ENCODE data around the gene NTM.

NTM gene

GRCh38 chr11:131764126-131764525 lies 393.7 kb downstream of the NTM start:
- no peak overlapping the region for H2BK5ac ChIP-seq (ENCODE audit: low read length)
- no peak overlapping the region for H3K27ac ChIP-seq (replicated peaks; ENCODE audit: low read length)
- H3K4me3 ChIP-seq (ENCODE audit: low read length in 2 of 2), result no peak overlapping the region
- no peak overlapping the region for H3K14ac ChIP-seq (ENCODE audit: low read length)
- no peak overlapping the region for H2AFZ ChIP-seq (ENCODE audit: low read length)
- no peak overlapping the region for H2BK120ac ChIP-seq (ENCODE audit: low read depth, low read length)
- H3K9ac ChIP-seq (ENCODE audit: low read depth, low read length, poor library complexity), result no peak overlapping the region
- H4K91ac ChIP-seq (ENCODE audit: low read depth, low read length, poor library complexity), result no peak overlapping the region
- no peak overlapping the region for H3K18ac ChIP-seq (ENCODE audit: low read length)
- DNase-seq (ENCODE audit: low spot score), result no peak
- H3K4ac ChIP-seq (ENCODE audit: low read length), result no peak overlapping the region
- no peak overlapping the region for H3K23ac ChIP-seq (ENCODE audit: low read depth, low read length, poor library complexity)
- no peaks in the 10 kb centered on the region for H3K79me1 ChIP-seq (ENCODE audit: low read depth, low read length)
- H2BK15ac ChIP-seq (ENCODE audit: low read length), result no peak overlapping the region
- H2AK5ac ChIP-seq (ENCODE audit: low read depth, low read length), result no peak overlapping the region
- peaks cover 0 to 7% of the 10 kb centered on the region in 2 donors for H3K4me1 ChIP-seq (ENCODE audit: control insufficient read depth in 2 of 2, insufficient read depth in 1 of 2, low read depth in 1 of 2, low read length in 2 of 2)
- H3K27me3 ChIP-seq (ENCODE audit: control insufficient read depth in 3 of 3, insufficient read depth in 3 of 3, low read depth in 1 of 3, low read length in 3 of 3), result no peaks in the 10 kb centered on the region
- no peak overlapping the region for H3K4me2 ChIP-seq (ENCODE audit: insufficient read depth, low read length, poor library complexity, severe bottlenecking)
- no peak overlapping the region for H2BK12ac ChIP-seq (ENCODE audit: low read length)
- no peak overlapping the region for H4K8ac ChIP-seq (ENCODE audit: low read depth, low read length)
- no CpG with 5 or more reads among the region's 5 CpGs for WGBS, 2 donors (ENCODE audit: extremely low coverage in 2 of 2, insufficient read length in 2 of 2, insufficient replicate concordance in 1 of 2)
- H3K9me3 ChIP-seq (replicated peaks in 1 of 2; ENCODE audit: control insufficient read depth in 2 of 2, insufficient read depth in 1 of 2, low read depth in 1 of 2, low read length in 2 of 2), result no peaks in the 10 kb centered on the region
- no peaks in the 10 kb centered on the region for H3K36me3 ChIP-seq (replicated peaks in 1 of 2; ENCODE audit: control insufficient read depth in 2 of 2, insufficient read depth in 2 of 2, low read length in 2 of 2)

GRCh38 chr11:131764649-131765048 lies 394.2 kb downstream of the NTM start:
- no peak overlapping the region for H3K9ac ChIP-seq (ENCODE audit: low read depth, low read length, poor library complexity)
- no peak overlapping the region for H3K4ac ChIP-seq (ENCODE audit: low read length)
- no peak overlapping the region for H3K23ac ChIP-seq (ENCODE audit: low read depth, low read length, poor library complexity)
- H3K4me3 ChIP-seq (ENCODE audit: low read length in 2 of 2), result no peak overlapping the region
- H2AK5ac ChIP-seq (ENCODE audit: low read depth, low read length), result no peak overlapping the region
- H3K27me3 ChIP-seq (ENCODE audit: control insufficient read depth in 3 of 3, insufficient read depth in 3 of 3, low read depth in 1 of 3, low read length in 3 of 3), result no peaks in the 10 kb centered on the region
- no peak overlapping the region for H4K91ac ChIP-seq (ENCODE audit: low read depth, low read length, poor library complexity)
- no peaks in the 10 kb centered on the region for H3K36me3 ChIP-seq (replicated peaks in 1 of 2; ENCODE audit: control insufficient read depth in 2 of 2, insufficient read depth in 2 of 2, low read length in 2 of 2)
- no peak overlapping the region for H2AFZ ChIP-seq (ENCODE audit: low read length)
- H3K14ac ChIP-seq (ENCODE audit: low read length), result no peak overlapping the region
- no peak overlapping the region for H2BK120ac ChIP-seq (ENCODE audit: low read depth, low read length)
- no peak overlapping the region for H3K4me2 ChIP-seq (ENCODE audit: insufficient read depth, low read length, poor library complexity, severe bottlenecking)
- H3K18ac ChIP-seq (ENCODE audit: low read length), result no peak overlapping the region
- H2BK5ac ChIP-seq (ENCODE audit: low read length), result no peak overlapping the region
- H3K27ac ChIP-seq (replicated peaks; ENCODE audit: low read length), result no peak overlapping the region
- H2BK12ac ChIP-seq (ENCODE audit: low read length), result no peak overlapping the region
- WGBS, 2 donors (ENCODE audit: extremely low coverage in 2 of 2, insufficient read length in 2 of 2, insufficient replicate concordance in 1 of 2), result no CpG with 5 or more reads among the region's 3 CpGs
- H3K4me1 ChIP-seq (ENCODE audit: control insufficient read depth in 2 of 2, insufficient read depth in 1 of 2, low read depth in 1 of 2, low read length in 2 of 2), result peaks cover 0 to 7% of the 10 kb centered on the region in 2 donors
- no peak for DNase-seq (ENCODE audit: low spot score)
- no peak overlapping the region for H4K8ac ChIP-seq (ENCODE audit: low read depth, low read length)
- H3K9me3 ChIP-seq (replicated peaks in 1 of 2; ENCODE audit: control insufficient read depth in 2 of 2, insufficient read depth in 1 of 2, low read depth in 1 of 2, low read length in 2 of 2), result no peaks in the 10 kb centered on the region
- no peaks in the 10 kb centered on the region for H3K79me1 ChIP-seq (ENCODE audit: low read depth, low read length)
- H2BK15ac ChIP-seq (ENCODE audit: low read length), result no peak overlapping the region

GRCh38 chr11:131766637-131767036 lies 396.2 kb downstream of the NTM start:
- Histone ChIP-seq H2BK15ac (ENCODE audit: low read length) (no peak overlapping the region), H2AFZ (ENCODE audit: low read length) (no peak overlapping the region), H3K4me1 (ENCODE audit: control insufficient read depth in 2 of 2, insufficient read depth in 1 of 2, low read depth in 1 of 2, low read length in 2 of 2) (peaks cover 0 to 4% of the 10 kb centered on the region in 2 donors), H3K9ac (ENCODE audit: low read depth, low read length, poor library complexity) (no peak overlapping the region), H3K18ac (ENCODE audit: low read length) (no peak overlapping the region), H3K27me3 (ENCODE audit: control insufficient read depth in 3 of 3, insufficient read depth in 3 of 3, low read depth in 1 of 3, low read length in 3 of 3) (no peaks in the 10 kb centered on the region), H3K79me1 (ENCODE audit: low read depth, low read length) (no peaks in the 10 kb centered on the region), H3K4me3 (ENCODE audit: low read length in 2 of 2) (no peak overlapping the region), H3K36me3 (replicated peaks in 1 of 2; ENCODE audit: control insufficient read depth in 2 of 2, insufficient read depth in 2 of 2, low read length in 2 of 2) (no peaks in the 10 kb centered on the region), H3K27ac (replicated peaks; ENCODE audit: low read length) (no peak overlapping the region), H2BK12ac (ENCODE audit: low read length) (no peak overlapping the region), H3K4ac (ENCODE audit: low read length) (no peak overlapping the region), H3K9me3 (replicated peaks in 1 of 2; ENCODE audit: control insufficient read depth in 2 of 2, insufficient read depth in 1 of 2, low read depth in 1 of 2, low read length in 2 of 2) (no peaks in the 10 kb centered on the region), H4K91ac (ENCODE audit: low read depth, low read length, poor library complexity) (no peak overlapping the region), H3K14ac (ENCODE audit: low read length) (no peak overlapping the region), H4K8ac (ENCODE audit: low read depth, low read length) (no peak overlapping the region), H2AK5ac (ENCODE audit: low read depth, low read length) (no peak overlapping the region), H2BK120ac (ENCODE audit: low read depth, low read length) (no peak overlapping the region), H2BK5ac (ENCODE audit: low read length) (no peak overlapping the region), H3K23ac (ENCODE audit: low read depth, low read length, poor library complexity) (no peak overlapping the region), H3K4me2 (ENCODE audit: insufficient read depth, low read length, poor library complexity, severe bottlenecking) (no peak overlapping the region)
- no peak for DNase-seq (ENCODE audit: low spot score)
- WGBS, 2 donors (ENCODE audit: extremely low coverage in 2 of 2, insufficient read length in 2 of 2, insufficient replicate concordance in 1 of 2), result no CpG with 5 or more reads among the region's 7 CpGs

GRCh38 chr11:131767421-131767820 lies 397.0 kb downstream of the NTM start:
- no CpG with 5 or more reads among the region's 4 CpGs for WGBS, 2 donors (ENCODE audit: extremely low coverage in 2 of 2, insufficient read length in 2 of 2, insufficient replicate concordance in 1 of 2)
- H3K4me1 ChIP-seq (ENCODE audit: control insufficient read depth in 2 of 2, insufficient read depth in 1 of 2, low read depth in 1 of 2, low read length in 2 of 2), result peaks cover 0 to 4% of the 10 kb centered on the region in 2 donors
- H2BK120ac ChIP-seq (ENCODE audit: low read depth, low read length), result no peak overlapping the region
- H3K23ac ChIP-seq (ENCODE audit: low read depth, low read length, poor library complexity), result no peak overlapping the region
- H3K4me2 ChIP-seq (ENCODE audit: insufficient read depth, low read length, poor library complexity, severe bottlenecking), result no peak overlapping the region
- no peak overlapping the region for H3K4me3 ChIP-seq (ENCODE audit: low read length in 2 of 2)
- no peak overlapping the region for H4K91ac ChIP-seq (ENCODE audit: low read depth, low read length, poor library complexity)
- H3K9me3 ChIP-seq (replicated peaks in 1 of 2; ENCODE audit: control insufficient read depth in 2 of 2, insufficient read depth in 1 of 2, low read depth in 1 of 2, low read length in 2 of 2), result no peaks in the 10 kb centered on the region
- no peak overlapping the region for H3K14ac ChIP-seq (ENCODE audit: low read length)
- DNase-seq (ENCODE audit: low spot score), result no peak
- no peak overlapping the region for H3K9ac ChIP-seq (ENCODE audit: low read depth, low read length, poor library complexity)
- no peak overlapping the region for H2BK12ac ChIP-seq (ENCODE audit: low read length)
- no peaks in the 10 kb centered on the region for H3K79me1 ChIP-seq (ENCODE audit: low read depth, low read length)
- no peak overlapping the region for H2AK5ac ChIP-seq (ENCODE audit: low read depth, low read length)
- no peak overlapping the region for H2BK5ac ChIP-seq (ENCODE audit: low read length)
- no peak overlapping the region for H4K8ac ChIP-seq (ENCODE audit: low read depth, low read length)
- H3K18ac ChIP-seq (ENCODE audit: low read length), result no peak overlapping the region
- H3K4ac ChIP-seq (ENCODE audit: low read length), result no peak overlapping the region
- no peaks in the 10 kb centered on the region for H3K27me3 ChIP-seq (ENCODE audit: control insufficient read depth in 3 of 3, insufficient read depth in 3 of 3, low read depth in 1 of 3, low read length in 3 of 3)
- no peaks in the 10 kb centered on the region for H3K36me3 ChIP-seq (replicated peaks in 1 of 2; ENCODE audit: control insufficient read depth in 2 of 2, insufficient read depth in 2 of 2, low read length in 2 of 2)
- H3K27ac ChIP-seq (replicated peaks; ENCODE audit: low read length), result no peak overlapping the region
- H2AFZ ChIP-seq (ENCODE audit: low read length), result no peak overlapping the region
- no peak overlapping the region for H2BK15ac ChIP-seq (ENCODE audit: low read length)

All from neuronal stem cell (in vitro differentiated cells).